IMR-90 (cell line): ENCODE results near the gene KRT28. TPM values are rescaled to one million over a fixed set of nuclear protein-coding genes. Genes with fewer than 3 reads are reported as not detected.

ENCODE experiments used
- ATAC-seq: fragments of 200-7000 bp; cut with Tn5 transposase; 2 replicates; pipeline ENCODE4 v1.9.1; 2020; ENCODE audit warnings: low read depth, mild to moderate bottlenecking, moderate library complexity
- BruUV-seq: library from RNA; stranded (reverse); fragments of 400-500 nt; replicated peaks from 2 replicates; lab custom pipeline; 2021; lab: Mats Ljungman, UMichigan
- CTCF ChIA-PET: fragments of 300-600 bp; formaldehyde crosslinking; extraction: SDS; loops from one replicate; lab custom pipeline; 2021; ENCODE audit warnings: antibody characterized with exemption; lab: Yijun Ruan, JAX
- POLR2A ChIA-PET: fragments of 300-600 bp; sonication (Branson Sonifier 250); formaldehyde crosslinking; loops from one replicate; lab custom pipeline; 2022; ENCODE audit warnings: antibody characterized with exemption; ENCODE audit not compliant: unreplicated experiment; lab: Charles Lee
- DNase-seq: peaks from one replicate; pipeline ENCODE4 v3.0.0; 2013
- H2AFZ ChIP-seq: replicated peaks from 2 replicates; pipeline ENCODE3; 2013; ENCODE audit warnings: low read length, mild to moderate bottlenecking; ENCODE audit not compliant: poor library complexity
- H2AK5ac ChIP-seq: 2 replicates; pipeline ENCODE4 v1.6.1; 2013; ENCODE audit warnings: low read depth, low read length, inconsistent platforms
- H2AK9ac ChIP-seq: replicated peaks from 2 replicates; pipeline ENCODE3; 2013; ENCODE audit warnings: mild to moderate bottlenecking, low read depth, low read length, moderate library complexity; ENCODE audit not compliant: poor library complexity
- H2BK120ac ChIP-seq: 2 replicates; pipeline ENCODE4 v1.6.1; 2013; ENCODE audit warnings: low read depth, low read length, inconsistent platforms
- H2BK15ac ChIP-seq: 3 replicates; pipeline ENCODE4 v1.6.1; 2013; ENCODE audit warnings: low read depth, low read length, inconsistent platforms
- H2BK20ac ChIP-seq: 2 replicates; pipeline ENCODE4 v1.6.1; 2013; ENCODE audit warnings: low read depth, mild to moderate bottlenecking, inconsistent platforms, low read length, moderate library complexity
- H2BK5ac ChIP-seq: 2 replicates; pipeline ENCODE4 v1.6.1; 2013; ENCODE audit warnings: mild to moderate bottlenecking, low read depth, low read length, inconsistent platforms; ENCODE audit not compliant: poor library complexity, severe bottlenecking
- H3K14ac ChIP-seq: replicated peaks from 2 replicates; pipeline ENCODE4 v1.6.1; 2013; ENCODE audit warnings: low read depth, low read length, inconsistent platforms
- H3K18ac ChIP-seq: 2 replicates; pipeline ENCODE4 v1.6.1; 2013; ENCODE audit warnings: low read depth, low read length, control low read depth
- H3K23ac ChIP-seq: 2 replicates; pipeline ENCODE4 v1.6.1; 2013; ENCODE audit warnings: low read depth, low read length, inconsistent platforms
- H3K27ac ChIP-seq: 2 replicates; pipeline ENCODE4 v1.5.1; 2013; ENCODE audit warnings: mild to moderate bottlenecking, control low read depth, low read length; ENCODE audit not compliant: insufficient read depth
- H3K27me3 ChIP-seq: 2 replicates; pipeline ENCODE4 v1.6.1; 2013; ENCODE audit warnings: low read length; ENCODE audit not compliant: control insufficient read depth, insufficient read depth
- H3K36me3 ChIP-seq: 2 replicates; pipeline ENCODE4 v1.6.1; 2013; ENCODE audit warnings: low read length, mixed read lengths; ENCODE audit not compliant: control insufficient read depth, insufficient read depth
- H3K4ac ChIP-seq: 2 replicates; pipeline ENCODE4 v1.6.1; 2013; ENCODE audit warnings: low read depth, low read length, inconsistent platforms
- H3K4me1 ChIP-seq: 2 replicates; pipeline ENCODE4 v1.6.1; 2013; ENCODE audit warnings: low read length, mixed read lengths; ENCODE audit not compliant: control insufficient read depth, insufficient read depth
- H3K4me2 ChIP-seq: 2 replicates; pipeline ENCODE4 v1.6.1; 2013; ENCODE audit warnings: low read depth, mild to moderate bottlenecking, control low read depth, low read length, moderate library complexity
- H3K4me3 ChIP-seq: 2 replicates; pipeline ENCODE4 v1.5.1; 2013; ENCODE audit warnings: low read depth, mild to moderate bottlenecking, control low read depth, low read length, moderate library complexity; ENCODE audit not compliant: insufficient read depth
- H3K56ac ChIP-seq: 2 replicates; pipeline ENCODE4 v1.6.1; 2013; ENCODE audit warnings: low read length, inconsistent platforms; ENCODE audit not compliant: insufficient read depth; ENCODE audit errors: extremely low read depth
- H3K79me1 ChIP-seq, 2 experiments: 2 replicates each; pipeline ENCODE4 v1.6.1; 2013; ENCODE audit warnings: low read length in 2 of 2, inconsistent platforms in 1 of 2, low read depth in 1 of 2
- H3K9ac ChIP-seq: 2 replicates; pipeline ENCODE4 v1.6.1; 2013; ENCODE audit warnings: low read depth, low read length, control low read depth
- H3K9me1 ChIP-seq: 2 replicates; pipeline ENCODE4 v1.6.1; 2013; ENCODE audit warnings: low read length, inconsistent platforms; ENCODE audit not compliant: insufficient read depth
- H3K9me3 ChIP-seq: 2 replicates; pipeline ENCODE4 v1.6.1; 2013; ENCODE audit warnings: low read length; ENCODE audit not compliant: control insufficient read depth, insufficient read depth
- H4K20me1 ChIP-seq: 2 replicates; pipeline ENCODE4 v1.6.1; 2013; ENCODE audit warnings: low read length, inconsistent platforms; ENCODE audit not compliant: insufficient read depth
- H4K5ac ChIP-seq: 2 replicates; pipeline ENCODE4 v1.6.1; 2013; ENCODE audit warnings: mild to moderate bottlenecking, low read depth, low read length, control low read depth
- H4K8ac ChIP-seq, 2 experiments: 2 replicates each; pipeline ENCODE4 v1.6.1; 2013; ENCODE audit warnings: low read depth in 2 of 2, low read length in 2 of 2, control low read depth in 1 of 2, inconsistent platforms in 1 of 2
- H4K91ac ChIP-seq: 2 replicates; pipeline ENCODE4 v1.6.1; 2013; ENCODE audit warnings: low read depth, low read length, inconsistent platforms; ENCODE audit not compliant: insufficient read depth
- BHLHE40 ChIP-seq: fragments of 150-350 bp; IDR thresholded peaks from 2 replicates; pipeline ENCODE4 v1.6.1; 2016; ENCODE audit warnings: mild to moderate bottlenecking, low read depth, low read length
- CEBPB ChIP-seq: IDR thresholded peaks from 2 replicates; pipeline ENCODE4 v1.6.1; 2012; ENCODE audit warnings: low read depth, low read length, improper control_type of control experiment
- FOS ChIP-seq: fragments of 150-350 bp; IDR thresholded peaks from 2 replicates; pipeline ENCODE4 v1.6.1; 2016; ENCODE audit warnings: low read depth, low read length
- MAFK ChIP-seq: IDR thresholded peaks from 2 replicates; pipeline ENCODE4 v1.6.1; 2012; ENCODE audit warnings: low read depth, low read length, improper control_type of control experiment
- MAZ ChIP-seq: IDR thresholded peaks from 2 replicates; pipeline ENCODE4 v1.6.1; 2012; ENCODE audit warnings: low read depth, mild to moderate bottlenecking, low read length, improper control_type of control experiment, moderate library complexity, borderline replicate concordance
- MXI1 ChIP-seq: IDR thresholded peaks from 2 replicates; pipeline ENCODE4 v1.6.1; 2012; ENCODE audit warnings: low read depth, mild to moderate bottlenecking, low read length, moderate library complexity, borderline replicate concordance
- NFE2L2 ChIP-seq: fragments of 150-350 bp; IDR thresholded peaks from 2 replicates; pipeline ENCODE4 v1.6.1; 2016; ENCODE audit warnings: low read depth, mild to moderate bottlenecking, low read length
- POLR2A ChIP-seq: IDR thresholded peaks from 2 replicates; pipeline ENCODE4 v1.6.1; 2012; ENCODE audit warnings: mild to moderate bottlenecking, low read depth, low read length
- RAD21 ChIP-seq: IDR thresholded peaks from 2 replicates; pipeline ENCODE4 v1.6.1; 2012; ENCODE audit warnings: low read length, improper control_type of control experiment
- RCOR1 ChIP-seq: IDR thresholded peaks from 2 replicates; pipeline ENCODE4 v1.6.1; 2012; ENCODE audit warnings: mild to moderate bottlenecking, low read length, improper control_type of control experiment; ENCODE audit not compliant: insufficient replicate concordance
- RFX5 ChIP-seq: IDR thresholded peaks from 2 replicates; pipeline ENCODE4 v1.8.0; 2012; ENCODE audit warnings: low read depth, mild to moderate bottlenecking, low read length, moderate library complexity
- SMC3 ChIP-seq: fragments of 150-350 bp; IDR thresholded peaks from 2 replicates; pipeline ENCODE4 v1.6.1; 2016; ENCODE audit warnings: low read depth, mild to moderate bottlenecking, antibody characterized with exemption, low read length, moderate library complexity
- WGBS, 2 experiments: methylation state at CpG; one replicate each; pipeline versions ENCODE4 v1.1.5 to v1.1.7; 2013; ENCODE audit warnings: missing lambda C conversion rate in 2 of 2; ENCODE audit not compliant: insufficient read length in 1 of 2; ENCODE audit errors: extremely low coverage in 2 of 2; 5-methylcytosine and 5-hydroxymethylcytosine counted together
- dilution Hi-C: fragments of 300-500 bp; cut with HindIII; formaldehyde crosslinking; loops from one replicate; pipeline ENCODE4 v1.14.3; 2018; ENCODE audit warnings: low sequenced_read_pairs; ENCODE audit not compliant: unreplicated experiment
- in situ Hi-C: fragments of 300-500 bp; cut with MboI; formaldehyde crosslinking; loops from 3 replicates; pipeline ENCODE4 v1.14.3; 2019; ENCODE audit warnings: low sequenced_read_pairs, inconsistent platforms, mixed read lengths
- intact Hi-C: fragments of 100-400 bp; cut with micrococcal nuclease; formaldehyde crosslinking; loops from 2 replicates; pipeline ENCODE4 v1.10.0; 2022
- polyA plus RNA-seq, 3 experiments: library from polyadenylated mRNA; depleted of rRNA; stranded (reverse); fragments of >200 nt; gene quantifications; 2 replicates each; pipeline ENCODE4 v1.2.3, GENCODE V29; 2012; ENCODE audit warnings: low replicate concordance in 1 of 3
- total RNA-seq: library from RNA; depleted of rRNA; stranded (reverse); fragments of >200 nt; gene quantifications from 2 replicates; pipeline ENCODE4 v1.2.3, GENCODE V29; 2012
- TF ChIP-seq, protein P1 (sequence below): fragments of 150-350 bp; IDR thresholded peaks from 2 replicates; pipeline ENCODE4 v1.6.1; 2017; ENCODE audit warnings: mild to moderate bottlenecking, antibody characterized with exemption, low read length, low read depth
- TF ChIP-seq, protein P2 (sequence below): fragments of 150-350 bp; IDR thresholded peaks from 2 replicates; pipeline ENCODE4 v1.6.1; 2016; ENCODE audit warnings: low read depth, mild to moderate bottlenecking, low read length, moderate library complexity, borderline replicate concordance

KRT28 gene
- total and polyA plus RNA-seq, 2 of the 4 experiments (the other 2 are of a cell fraction), result not detected

DNA sequence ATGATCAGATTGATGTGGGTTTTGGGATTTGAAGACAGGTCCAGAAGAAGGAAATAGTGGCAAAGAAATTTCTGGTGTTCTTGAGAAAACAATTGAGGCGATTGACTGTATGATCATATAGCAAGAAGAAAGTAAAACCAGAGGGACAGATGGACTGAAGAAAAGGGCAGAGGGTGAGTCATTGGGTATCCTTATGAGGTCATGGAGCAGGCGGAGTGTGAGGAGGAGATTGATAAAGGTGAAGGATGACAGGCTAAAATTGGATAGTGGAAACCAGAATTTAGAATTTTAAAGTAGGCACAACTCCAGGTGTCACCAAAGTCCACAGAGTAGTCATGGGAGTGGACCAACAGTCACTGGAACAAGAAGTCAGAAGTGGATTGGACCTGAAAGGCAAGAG lies 1.4 kb upstream of the KRT28 start:
- BruUV-seq, result no TSS peak
- H2AK5ac ChIP-seq, result no peak overlapping the region
- H2AK9ac ChIP-seq, result no peak overlapping the region
- H3K27me3 ChIP-seq, result peaks cover 38% of the 10 kb centered on the region
- no peak overlapping the region for H2BK15ac ChIP-seq
- dilution Hi-C loops (no loop called here), in situ Hi-C loops (loop anchor here (5.0 to 10.0 kb wide), 3 partner anchors 104 to 861 kb away; no protein-coding TSS in a partner anchor), intact Hi-C loops (loop anchor here (5.0 kb wide), 1 partner anchor 846 kb away; no protein-coding TSS in a partner anchor)
- no peak overlapping the region for H3K4ac ChIP-seq
- H3K36me3 ChIP-seq, result no peaks in the 10 kb centered on the region
- no peak overlapping the region for H3K18ac ChIP-seq
- no peak overlapping the region for H2AFZ ChIP-seq
- H2BK5ac ChIP-seq, result no peak overlapping the region
- no peaks in the 10 kb centered on the region for H3K9me3 ChIP-seq
- H2BK20ac ChIP-seq, result no peak overlapping the region
- no peaks in the 10 kb centered on the region for H3K4me1 ChIP-seq
- no peak overlapping the region for H3K4me3 ChIP-seq
- no peaks in the 10 kb centered on the region for H4K20me1 ChIP-seq
- H3K23ac ChIP-seq, result no peak overlapping the region
- H4K5ac ChIP-seq, result no peak overlapping the region
- no peak overlapping the region for H3K9ac ChIP-seq
- ATAC-seq (no peak), DNase-seq (no peak)
- no peaks in the 10 kb centered on the region for H3K9me1 ChIP-seq
- H3K4me2 ChIP-seq, result no peak overlapping the region
- TF ChIP-seq MAFK (no peak), MAZ (no peak), NFE2L2 (no peak), POLR2A (no peak), RFX5 (no peak), RAD21 (no peak), RCOR1 (no peak), SMC3 (no peak), MXI1 (no peak), BHLHE40 (no peak), FOS (no peak), CEBPB (no peak)
- TF ChIP-seq, protein P1, sequence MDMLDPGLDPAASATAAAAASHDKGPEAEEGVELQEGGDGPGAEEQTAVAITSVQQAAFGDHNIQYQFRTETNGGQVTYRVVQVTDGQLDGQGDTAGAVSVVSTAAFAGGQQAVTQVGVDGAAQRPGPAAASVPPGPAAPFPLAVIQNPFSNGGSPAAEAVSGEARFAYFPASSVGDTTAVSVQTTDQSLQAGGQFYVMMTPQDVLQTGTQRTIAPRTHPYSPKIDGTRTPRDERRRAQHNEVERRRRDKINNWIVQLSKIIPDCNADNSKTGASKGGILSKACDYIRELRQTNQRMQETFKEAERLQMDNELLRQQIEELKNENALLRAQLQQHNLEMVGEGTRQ, result no peak
- TF ChIP-seq, protein P2, sequence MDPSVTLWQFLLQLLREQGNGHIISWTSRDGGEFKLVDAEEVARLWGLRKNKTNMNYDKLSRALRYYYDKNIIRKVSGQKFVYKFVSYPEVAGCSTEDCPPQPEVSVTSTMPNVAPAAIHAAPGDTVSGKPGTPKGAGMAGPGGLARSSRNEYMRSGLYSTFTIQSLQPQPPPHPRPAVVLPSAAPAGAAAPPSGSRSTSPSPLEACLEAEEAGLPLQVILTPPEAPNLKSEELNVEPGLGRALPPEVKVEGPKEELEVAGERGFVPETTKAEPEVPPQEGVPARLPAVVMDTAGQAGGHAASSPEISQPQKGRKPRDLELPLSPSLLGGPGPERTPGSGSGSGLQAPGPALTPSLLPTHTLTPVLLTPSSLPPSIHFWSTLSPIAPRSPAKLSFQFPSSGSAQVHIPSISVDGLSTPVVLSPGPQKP, result no peak
- WGBS, 2 experiments, result 70% methylated on average over 1 of the region's 2 CpGs; no CpG with 5 or more reads in 1 of the 2 experiments
- no peak overlapping the region for H4K8ac ChIP-seq
- H3K56ac ChIP-seq, result no peak overlapping the region
- ChIA-PET POLR2A (no interaction called here), CTCF (no interaction called here)
- H3K79me1 ChIP-seq, result no peaks in the 10 kb centered on the region
- no peak overlapping the region for H4K91ac ChIP-seq
- H2BK120ac ChIP-seq, result no peak overlapping the region
- no peak overlapping the region for H3K27ac ChIP-seq
- no peak overlapping the region for H3K14ac ChIP-seq
